ACC112 (cell line): ENCODE measurements around the gene RBCK1.
"Not testable (repeated sequence)": the region's sequence is repeated elsewhere in the genome, so short reads cannot be mapped to it uniquely, and the experiment has no call there.

Experiments used
- H2AFZ ChIP-seq: fragments of 200-600 bp; sonication (generic); one replicate; pipeline ENCODE4 v1.6.0; 2017; ENCODE audit warnings: antibody characterized with exemption, low read length; ENCODE audit not compliant: unreplicated experiment
- H3K27ac ChIP-seq: fragments of 200-600 bp; sonication (generic); 2 replicates; pipeline ENCODE4 v1.5.1; 2014; ENCODE audit warnings: low read depth, mild to moderate bottlenecking, antibody characterized with exemption, low read length, moderate library complexity
- H3K27me3 ChIP-seq: fragments of 200-600 bp; sonication (generic); 2 replicates; pipeline ENCODE4 v1.6.1; 2014; ENCODE audit warnings: mild to moderate bottlenecking, antibody characterized with exemption, low read length, moderate library complexity, mixed read lengths; ENCODE audit not compliant: insufficient read depth
- H3K36me3 ChIP-seq: fragments of 200-600 bp; sonication (generic); 2 replicates; pipeline ENCODE4 v1.6.1; 2016; ENCODE audit warnings: mild to moderate bottlenecking, antibody characterized with exemption, low read length, moderate library complexity, mixed read lengths; ENCODE audit not compliant: insufficient read depth
- H3K4me1 ChIP-seq: fragments of 200-600 bp; sonication (generic); one replicate; pipeline ENCODE4 v1.6.1; 2016; ENCODE audit warnings: low read length, mixed read lengths; ENCODE audit not compliant: insufficient read depth, unreplicated experiment, control insufficient read depth
- H3K4me3 ChIP-seq: fragments of 200-600 bp; sonication (generic); 2 replicates; pipeline ENCODE4 v1.5.1; 2014; ENCODE audit warnings: mild to moderate bottlenecking, low read depth, low read length
- H3K79me2 ChIP-seq: fragments of 200-600 bp; sonication (generic); one replicate; pipeline ENCODE4 v1.6.0; 2016; ENCODE audit warnings: low read length; ENCODE audit not compliant: control insufficient read depth, unreplicated experiment, insufficient read depth

The RBCK1 gene

GRCh38 chr20:377578-377977, 30.5 kb upstream of the RBCK1 start:
- not testable (repeated sequence) for H3K4me3 ChIP-seq, H3K27ac ChIP-seq, H3K79me2 ChIP-seq, H2AFZ ChIP-seq, H3K36me3 ChIP-seq, H3K27me3 ChIP-seq
- H3K4me1 ChIP-seq = peaks cover 19% of the 10 kb centered on the region

- no peak overlapping the region for H2AFZ ChIP-seq
- peaks cover 8% of the 10 kb centered on the region for H3K4me1 ChIP-seq
- no peak overlapping the region for H3K4me3 ChIP-seq
- H3K79me2 ChIP-seq = peaks cover 5% of the 10 kb centered on the region
- no peaks in the 10 kb centered on the region for H3K27me3 ChIP-seq
- no peaks in the 10 kb centered on the region for H3K36me3 ChIP-seq
- H3K27ac ChIP-seq = no peak overlapping the region
Observed at GRCh38 chr20:378961-379336, 29.1 kb upstream of the RBCK1 start.

GRCh38 chr20:380763-381580, 27.1 kb upstream of the RBCK1 start:
- H3K36me3 ChIP-seq = no peaks in the 10 kb centered on the region
- H2AFZ ChIP-seq = peak overlapping the region; percentile 78
- peaks cover 4% of the 10 kb centered on the region for H3K4me1 ChIP-seq
- H3K4me3 ChIP-seq = peak overlapping the region; percentile 85
- H3K79me2 ChIP-seq = peaks cover 5% of the 10 kb centered on the region
- no peaks in the 10 kb centered on the region for H3K27me3 ChIP-seq
- peak overlapping the region; percentile 41 for H3K27ac ChIP-seq

GRCh38 chr20:381581-382290, 26.4 kb upstream of the RBCK1 start:
- Histone ChIP-seq H3K79me2 (peaks cover 5% of the 10 kb centered on the region), H3K36me3 (no peaks in the 10 kb centered on the region), H3K4me1 (peaks cover 4% of the 10 kb centered on the region), H3K4me3 (peak overlapping the region; percentile 85), H2AFZ (no peak overlapping the region), H3K27ac (peak overlapping the region; percentile 41), H3K27me3 (no peaks in the 10 kb centered on the region)

GRCh38 chr20:382291-383115, 25.6 kb upstream of the RBCK1 start:
- no peak overlapping the region for H3K27ac ChIP-seq
- peaks cover 5% of the 10 kb centered on the region for H3K79me2 ChIP-seq
- no peaks in the 10 kb centered on the region for H3K27me3 ChIP-seq
- peaks cover 4% of the 10 kb centered on the region for H3K4me1 ChIP-seq
- H2AFZ ChIP-seq = no peak overlapping the region
- peak overlapping the region; percentile 8; the same call in 1 of the 2 replicates for H3K4me3 ChIP-seq
- H3K36me3 ChIP-seq = no peaks in the 10 kb centered on the region

GRCh38 chr20:383889-384288, 24.2 kb upstream of the RBCK1 start:
- H3K4me3 ChIP-seq = no peak overlapping the region
- H3K27me3 ChIP-seq = no peaks in the 10 kb centered on the region
- peaks cover 5% of the 10 kb centered on the region; the same call in 1 of the 2 replicates for H3K36me3 ChIP-seq
- H3K4me1 ChIP-seq = peaks cover 4% of the 10 kb centered on the region
- H3K79me2 ChIP-seq = peaks cover 5% of the 10 kb centered on the region
- no peak overlapping the region for H2AFZ ChIP-seq
- no peak overlapping the region for H3K27ac ChIP-seq

GRCh38 chr20:384723-385122, 23.4 kb upstream of the RBCK1 start:
- Histone ChIP-seq H3K4me1 (peaks cover 4% of the 10 kb centered on the region), H3K27me3 (no peaks in the 10 kb centered on the region), H3K36me3 (peaks cover 9% of the 10 kb centered on the region; the same call in 1 of the 2 replicates), H3K79me2 (peaks cover 5% of the 10 kb centered on the region), H3K27ac (no peak overlapping the region), H3K4me3 (no peak overlapping the region), H2AFZ (no peak overlapping the region)

GRCh38 chr20:385448-385847, 22.7 kb upstream of the RBCK1 start:
- Histone ChIP-seq H3K79me2 (peaks cover 5% of the 10 kb centered on the region), H3K4me3 (no peak overlapping the region), H2AFZ (no peak overlapping the region), H3K36me3 (peaks cover 10% of the 10 kb centered on the region; the same call in 1 of the 2 replicates), H3K27me3 (no peaks in the 10 kb centered on the region), H3K4me1 (peaks cover 4% of the 10 kb centered on the region), H3K27ac (no peak overlapping the region)

- not testable (repeated sequence) for H2AFZ ChIP-seq, H3K4me3 ChIP-seq, H3K27ac ChIP-seq, H3K4me1 ChIP-seq, H3K79me2 ChIP-seq, H3K36me3 ChIP-seq, H3K27me3 ChIP-seq
Observed at GRCh38 chr20:386634-387033, 21.5 kb upstream of the RBCK1 start.

- Histone ChIP-seq H3K36me3 (peaks cover 10% of the 10 kb centered on the region; the same call in 1 of the 2 replicates), H2AFZ (no peak overlapping the region), H3K27ac (no peak overlapping the region), H3K4me1 (no peaks in the 10 kb centered on the region), H3K27me3 (no peaks in the 10 kb centered on the region), H3K79me2 (peaks cover 5% of the 10 kb centered on the region), H3K4me3 (no peak overlapping the region)
Observed at GRCh38 chr20:387520-387919, 20.6 kb upstream of the RBCK1 start.
